Measurements from ENCODE around the gene LTO1.

Gene LTO1

GRCh38 chr11:69686856-69687255 is 11.7 kb upstream of the LTO1 start:
- Histone ChIP-seq H3K9ac (ENCODE audit: low read length) (no peak overlapping the region), H3K4me3 (ENCODE audit: low read length) (no peak overlapping the region), H3K36me3 (ENCODE audit: control insufficient read depth, low read depth, low read length) (no peaks in the 10 kb centered on the region), H3K9me3 (ENCODE audit: control insufficient read depth, low read depth, low read length) (no peaks in the 10 kb centered on the region), H3K27me3 (ENCODE audit: control insufficient read depth, insufficient read depth, low read length) (peaks cover 10% of the 10 kb centered on the region), H3K27ac (ENCODE audit: low read length) (no peak overlapping the region), H3K4me1 (ENCODE audit: control insufficient read depth, low read depth, low read length) (no peaks in the 10 kb centered on the region)

- Histone ChIP-seq H3K4me3 (ENCODE audit: low read length) (no peak overlapping the region), H3K36me3 (ENCODE audit: control insufficient read depth, low read depth, low read length) (no peaks in the 10 kb centered on the region), H3K9me3 (ENCODE audit: control insufficient read depth, low read depth, low read length) (no peaks in the 10 kb centered on the region), H3K27ac (ENCODE audit: low read length) (no peak overlapping the region), H3K27me3 (ENCODE audit: control insufficient read depth, insufficient read depth, low read length) (peaks cover 10% of the 10 kb centered on the region), H3K9ac (ENCODE audit: low read length) (no peak overlapping the region), H3K4me1 (ENCODE audit: control insufficient read depth, low read depth, low read length) (no peaks in the 10 kb centered on the region)
These were observed 11.3 kb upstream of the LTO1 start for GRCh38 chr11:69686452-69686851.

- H3K9ac ChIP-seq (ENCODE audit: low read length): no peak overlapping the region
- peaks cover 10% of the 10 kb centered on the region for H3K27me3 ChIP-seq (ENCODE audit: control insufficient read depth, insufficient read depth, low read length)
- H3K4me3 ChIP-seq (ENCODE audit: low read length): no peak overlapping the region
- no peaks in the 10 kb centered on the region for H3K36me3 ChIP-seq (ENCODE audit: control insufficient read depth, low read depth, low read length)
- no peaks in the 10 kb centered on the region for H3K4me1 ChIP-seq (ENCODE audit: control insufficient read depth, low read depth, low read length)
- H3K9me3 ChIP-seq (ENCODE audit: control insufficient read depth, low read depth, low read length): no peaks in the 10 kb centered on the region
- H3K27ac ChIP-seq (ENCODE audit: low read length): no peak overlapping the region
These were observed 10.2 kb upstream of the LTO1 start for GRCh38 chr11:69685348-69685747.

- no peak overlapping the region for H3K27ac ChIP-seq (ENCODE audit: low read length)
- H3K4me3 ChIP-seq (ENCODE audit: low read length): no peak overlapping the region
- no peaks in the 10 kb centered on the region for H3K36me3 ChIP-seq (ENCODE audit: control insufficient read depth, low read depth, low read length)
- H3K4me1 ChIP-seq (ENCODE audit: control insufficient read depth, low read depth, low read length): no peaks in the 10 kb centered on the region
- no peak overlapping the region for H3K9ac ChIP-seq (ENCODE audit: low read length)
- H3K9me3 ChIP-seq (ENCODE audit: control insufficient read depth, low read depth, low read length): no peaks in the 10 kb centered on the region
- peaks cover 10% of the 10 kb centered on the region for H3K27me3 ChIP-seq (ENCODE audit: control insufficient read depth, insufficient read depth, low read length)
These were observed 9.5 kb upstream of the LTO1 start for GRCh38 chr11:69684651-69685050.

- H3K27ac ChIP-seq (ENCODE audit: low read length): no peak overlapping the region
- no peak overlapping the region for H3K9ac ChIP-seq (ENCODE audit: low read length)
These were observed 8.7 kb upstream of the LTO1 start for GRCh38 chr11:69683764-69684333.

GRCh38 chr11:69682681-69683326 is 7.7 kb upstream of the LTO1 start:
- Histone ChIP-seq H3K36me3 (ENCODE audit: control insufficient read depth, low read depth, low read length) (no peaks in the 10 kb centered on the region), H3K4me1 (ENCODE audit: control insufficient read depth, low read depth, low read length) (no peaks in the 10 kb centered on the region), H3K9me3 (ENCODE audit: control insufficient read depth, low read depth, low read length) (no peaks in the 10 kb centered on the region), H3K27me3 (ENCODE audit: control insufficient read depth, insufficient read depth, low read length) (peaks cover 10% of the 10 kb centered on the region), H3K27ac (ENCODE audit: low read length) (no peak overlapping the region), H3K4me3 (ENCODE audit: low read length) (no peak overlapping the region), H3K9ac (ENCODE audit: low read length) (no peak overlapping the region)

More at GRCh38 chr11:69683764-69684333, 8.7 kb upstream of the LTO1 start:
- no peaks in the 10 kb centered on the region for H3K36me3 ChIP-seq (ENCODE audit: control insufficient read depth, low read depth, low read length)
- H3K9me3 ChIP-seq (ENCODE audit: control insufficient read depth, low read depth, low read length): no peaks in the 10 kb centered on the region
- H3K27me3 ChIP-seq (ENCODE audit: control insufficient read depth, insufficient read depth, low read length): peaks cover 10% of the 10 kb centered on the region
- H3K4me3 ChIP-seq (ENCODE audit: low read length): no peak overlapping the region
- no peaks in the 10 kb centered on the region for H3K4me1 ChIP-seq (ENCODE audit: control insufficient read depth, low read depth, low read length)

- H3K4me3 ChIP-seq (ENCODE audit: low read length): no peak overlapping the region
- H3K27me3 ChIP-seq (ENCODE audit: control insufficient read depth, insufficient read depth, low read length): peaks cover 10% of the 10 kb centered on the region
- no peak overlapping the region for H3K27ac ChIP-seq (ENCODE audit: low read length)
- no peaks in the 10 kb centered on the region for H3K9me3 ChIP-seq (ENCODE audit: control insufficient read depth, low read depth, low read length)
- H3K4me1 ChIP-seq (ENCODE audit: control insufficient read depth, low read depth, low read length): no peaks in the 10 kb centered on the region
- H3K9ac ChIP-seq (ENCODE audit: low read length): no peak overlapping the region
- no peaks in the 10 kb centered on the region for H3K36me3 ChIP-seq (ENCODE audit: control insufficient read depth, low read depth, low read length)
These were observed 7.1 kb upstream of the LTO1 start for GRCh38 chr11:69682221-69682620.

GRCh38 chr11:69680688-69681087 is 5.5 kb upstream of the LTO1 start:
- Histone ChIP-seq H3K27ac (ENCODE audit: low read length) (no peak overlapping the region), H3K4me3 (ENCODE audit: low read length) (no peak overlapping the region), H3K9ac (ENCODE audit: low read length) (no peak overlapping the region), H3K36me3 (ENCODE audit: control insufficient read depth, low read depth, low read length) (no peaks in the 10 kb centered on the region), H3K27me3 (ENCODE audit: control insufficient read depth, insufficient read depth, low read length) (peaks cover 9% of the 10 kb centered on the region), H3K4me1 (ENCODE audit: control insufficient read depth, low read depth, low read length) (no peaks in the 10 kb centered on the region), H3K9me3 (ENCODE audit: control insufficient read depth, low read depth, low read length) (no peaks in the 10 kb centered on the region)

- Histone ChIP-seq H3K27me3 (ENCODE audit: control insufficient read depth, insufficient read depth, low read length) (no peaks in the 10 kb centered on the region), H3K27ac (ENCODE audit: low read length) (no peak overlapping the region), H3K36me3 (ENCODE audit: control insufficient read depth, low read depth, low read length) (no peaks in the 10 kb centered on the region), H3K9me3 (ENCODE audit: control insufficient read depth, low read depth, low read length) (no peaks in the 10 kb centered on the region), H3K4me1 (ENCODE audit: control insufficient read depth, low read depth, low read length) (no peaks in the 10 kb centered on the region), H3K4me3 (ENCODE audit: low read length) (no peak overlapping the region), H3K9ac (ENCODE audit: low read length) (no peak overlapping the region)
These were observed 2.6 kb upstream of the LTO1 start for GRCh38 chr11:69677749-69678148.

- Histone ChIP-seq H3K36me3 (ENCODE audit: control insufficient read depth, low read depth, low read length) (peaks cover 16% of the 10 kb centered on the region), H3K27ac (ENCODE audit: low read length) (no peak overlapping the region)
These were observed 777 bp downstream of the LTO1 start for GRCh38 chr11:69674267-69674885.

GRCh38 chr11:69671734-69672465 is 3.3 kb downstream of the LTO1 start:
- no peaks in the 10 kb centered on the region for H3K4me1 ChIP-seq (ENCODE audit: control insufficient read depth, low read depth, low read length)
- H3K27me3 ChIP-seq (ENCODE audit: control insufficient read depth, insufficient read depth, low read length): no peaks in the 10 kb centered on the region
- no peak overlapping the region for H3K27ac ChIP-seq (ENCODE audit: low read length)
- H3K9ac ChIP-seq (ENCODE audit: low read length): no peak overlapping the region
- no peaks in the 10 kb centered on the region for H3K9me3 ChIP-seq (ENCODE audit: control insufficient read depth, low read depth, low read length)
- H3K4me3 ChIP-seq (ENCODE audit: low read length): no peak overlapping the region
- peaks cover 16% of the 10 kb centered on the region for H3K36me3 ChIP-seq (ENCODE audit: control insufficient read depth, low read depth, low read length)

More at GRCh38 chr11:69674267-69674885, 777 bp downstream of the LTO1 start:
- H3K9me3 ChIP-seq (ENCODE audit: control insufficient read depth, low read depth, low read length): no peaks in the 10 kb centered on the region
- peak overlapping the region; percentile 93 for H3K4me3 ChIP-seq (ENCODE audit: low read length)
- H3K27me3 ChIP-seq (ENCODE audit: control insufficient read depth, insufficient read depth, low read length): no peaks in the 10 kb centered on the region
- no peaks in the 10 kb centered on the region for H3K4me1 ChIP-seq (ENCODE audit: control insufficient read depth, low read depth, low read length)
- H3K9ac ChIP-seq (ENCODE audit: low read length): peak overlapping the region; percentile 80
